ENCODE results near the gene PPY. TPM values are rescaled to one million over a fixed set of nuclear protein-coding genes. Genes with fewer than 3 reads are reported as not detected.

Gene PPY
- total and polyA plus RNA-seq, 10 donors: not detected

GRCh38 chr17:43935926-43936261, 6.4 kb downstream of the PPY start:
- H3K4me3 ChIP-seq: no peak overlapping the region
- WGBS, 5 donors: 70 to 89% (median 87%) methylated on average over 6 of the region's 6 CpGs
- H3K9me3 ChIP-seq: no peaks in the 10 kb centered on the region
- no peak overlapping the region for H3K27ac ChIP-seq
- no peaks in the 10 kb centered on the region for H3K36me3 ChIP-seq
- H3K27me3 ChIP-seq (replicated peaks in 1 of 7): peaks cover 0 to 54% (median 17%) of the 10 kb centered on the region in 7 donors
- DNase-seq: no peak
- H3K4me1 ChIP-seq: peaks cover 4 to 12% (median 11%) of the 10 kb centered on the region in 6 donors
- intact Hi-C loops (cut with DNase I; ENCODE audit: low total_unique reads): no loop called here
- TF ChIP-seq, protein P1, sequence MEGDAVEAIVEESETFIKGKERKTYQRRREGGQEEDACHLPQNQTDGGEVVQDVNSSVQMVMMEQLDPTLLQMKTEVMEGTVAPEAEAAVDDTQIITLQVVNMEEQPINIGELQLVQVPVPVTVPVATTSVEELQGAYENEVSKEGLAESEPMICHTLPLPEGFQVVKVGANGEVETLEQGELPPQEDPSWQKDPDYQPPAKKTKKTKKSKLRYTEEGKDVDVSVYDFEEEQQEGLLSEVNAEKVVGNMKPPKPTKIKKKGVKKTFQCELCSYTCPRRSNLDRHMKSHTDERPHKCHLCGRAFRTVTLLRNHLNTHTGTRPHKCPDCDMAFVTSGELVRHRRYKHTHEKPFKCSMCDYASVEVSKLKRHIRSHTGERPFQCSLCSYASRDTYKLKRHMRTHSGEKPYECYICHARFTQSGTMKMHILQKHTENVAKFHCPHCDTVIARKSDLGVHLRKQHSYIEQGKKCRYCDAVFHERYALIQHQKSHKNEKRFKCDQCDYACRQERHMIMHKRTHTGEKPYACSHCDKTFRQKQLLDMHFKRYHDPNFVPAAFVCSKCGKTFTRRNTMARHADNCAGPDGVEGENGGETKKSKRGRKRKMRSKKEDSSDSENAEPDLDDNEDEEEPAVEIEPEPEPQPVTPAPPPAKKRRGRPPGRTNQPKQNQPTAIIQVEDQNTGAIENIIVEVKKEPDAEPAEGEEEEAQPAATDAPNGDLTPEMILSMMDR (IDR thresholded peaks at IDR 0.05 in 8 of 11, conservative IDR thresholded peaks at IDR 0.05 in 3 of 11): no peak
- TF ChIP-seq POLR2A (IDR thresholded peaks at IDR 0.05) (no peak), POLR2AphosphoS5 (IDR thresholded peaks at IDR 0.05) (no peak)

DNA sequence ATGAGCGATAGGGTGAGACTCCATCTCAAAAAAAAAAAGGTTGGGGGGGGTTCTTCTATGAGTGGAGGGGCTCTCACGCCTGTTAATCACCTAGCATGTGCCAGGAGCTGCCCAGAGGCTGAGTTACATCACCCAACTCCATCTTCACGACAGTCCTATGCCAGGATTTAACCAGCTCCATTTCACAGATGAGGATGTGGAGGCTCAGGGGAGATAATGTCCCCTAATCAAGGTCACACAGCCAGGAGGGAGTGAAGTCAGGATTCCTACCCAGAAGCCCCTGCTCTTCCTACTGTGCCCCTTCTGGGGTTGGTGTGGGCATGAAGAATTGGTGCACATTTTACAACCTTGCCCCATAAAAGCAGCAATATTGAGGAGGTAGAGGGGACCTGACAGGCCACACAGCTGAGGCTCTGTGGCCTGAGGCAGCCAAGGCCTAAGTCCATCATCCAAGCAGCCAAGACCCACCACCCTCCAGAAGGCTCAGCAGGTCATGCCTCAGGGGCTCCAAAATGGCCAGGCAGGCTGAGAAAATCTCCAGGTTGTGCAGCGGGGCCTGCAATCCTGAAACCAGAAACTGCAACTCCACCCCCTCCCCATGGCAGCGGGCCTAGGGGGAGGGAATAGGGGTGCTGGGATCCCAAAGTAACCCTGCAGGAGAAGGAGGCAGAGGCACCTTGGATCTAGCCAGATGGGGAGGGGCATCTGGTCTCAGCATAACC, 6.9 kb downstream of the PPY start:
- 78 to 90% (median 81%) methylated on average over 3 to 5 of the region's 5 CpGs for WGBS, 5 donors
- Histone ChIP-seq H3K9me3 (no peaks in the 10 kb centered on the region), H3K4me3 (no peak overlapping the region), H3K27me3 (replicated peaks in 1 of 7) (peaks cover 0 to 54% (median 17%) of the 10 kb centered on the region in 7 donors), H3K4me1 (peaks cover 4 to 12% (median 11%) of the 10 kb centered on the region in 6 donors), H3K27ac (no peak overlapping the region), H3K36me3 (no peaks in the 10 kb centered on the region)
- TF ChIP-seq POLR2AphosphoS5 (IDR thresholded peaks at IDR 0.05) (no peak), POLR2A (IDR thresholded peaks at IDR 0.05) (no peak)
- TF ChIP-seq, protein P1 (IDR thresholded peaks at IDR 0.05 in 8 of 11, conservative IDR thresholded peaks at IDR 0.05 in 3 of 11): no peak
- intact Hi-C loops (cut with DNase I; ENCODE audit: low total_unique reads): no loop called here
- DNase-seq: no peak

GRCh38 chr17:43932923-43933322, 9.4 kb downstream of the PPY start:
- Histone ChIP-seq H3K4me1 (peaks cover 1 to 13% (median 4%) of the 10 kb centered on the region in 6 donors), H3K9me3 (no peaks in the 10 kb centered on the region), H3K27ac (no peak overlapping the region), H3K4me3 (no peak overlapping the region), H3K36me3 (no peaks in the 10 kb centered on the region), H3K27me3 (replicated peaks in 1 of 7) (peaks cover 0 to 44% (median 4%) of the 10 kb centered on the region in 7 donors)
- TF ChIP-seq, protein P1 (IDR thresholded peaks at IDR 0.05 in 8 of 11, conservative IDR thresholded peaks at IDR 0.05 in 3 of 11): no peak
- TF ChIP-seq POLR2AphosphoS5 (IDR thresholded peaks at IDR 0.05) (no peak), POLR2A (IDR thresholded peaks at IDR 0.05) (no peak)
- WGBS, 5 donors: 83 to 95% (median 91%) methylated on average over 4 of the region's 4 CpGs
- no peak for DNase-seq
- intact Hi-C loops (cut with DNase I; ENCODE audit: low total_unique reads): no loop called here

DNA sequence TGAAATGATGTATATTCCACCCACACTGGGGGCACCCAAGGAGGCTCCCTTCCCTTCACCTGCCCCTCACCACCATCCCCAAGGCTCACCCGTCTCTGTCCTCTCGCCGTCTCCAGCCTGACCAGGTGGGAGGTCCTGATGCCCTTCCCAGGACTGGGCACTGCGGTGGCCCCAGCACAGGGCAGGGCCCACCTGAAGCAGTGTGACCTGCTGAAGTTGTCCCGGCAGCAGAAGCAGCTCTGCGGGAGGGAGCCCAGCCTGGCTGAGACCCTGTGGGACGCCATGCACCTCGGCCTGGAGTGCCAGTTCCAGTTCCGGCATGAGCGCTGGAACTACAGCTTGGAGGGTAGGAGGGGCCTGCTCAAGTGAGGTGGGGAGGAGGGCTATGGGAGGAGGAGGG, 9.9 kb downstream of the PPY start:
- DNase-seq: no peak

More for the DNA sequence above, 9.9 kb downstream of the PPY start:
- H3K27ac ChIP-seq: no peak overlapping the region
- no peak overlapping the region for H3K4me3 ChIP-seq
- WGBS, 5 donors: 80 to 92% (median 89%) methylated on average over 10 of the region's 10 CpGs
- TF ChIP-seq, protein P1 (IDR thresholded peaks at IDR 0.05 in 8 of 11, conservative IDR thresholded peaks at IDR 0.05 in 3 of 11): no peak
- no peaks in the 10 kb centered on the region for H3K9me3 ChIP-seq
- no peaks in the 10 kb centered on the region for H3K36me3 ChIP-seq
- peaks cover 0 to 44% (median 4%) of the 10 kb centered on the region in 7 donors for H3K27me3 ChIP-seq (replicated peaks in 1 of 7)
- intact Hi-C loops (cut with DNase I; ENCODE audit: low total_unique reads): no loop called here
- peaks cover 0 to 15% (median 6%) of the 10 kb centered on the region in 6 donors for H3K4me1 ChIP-seq
